ENCODE measurements around the gene SPSB3.

The SPSB3 gene

DNA sequence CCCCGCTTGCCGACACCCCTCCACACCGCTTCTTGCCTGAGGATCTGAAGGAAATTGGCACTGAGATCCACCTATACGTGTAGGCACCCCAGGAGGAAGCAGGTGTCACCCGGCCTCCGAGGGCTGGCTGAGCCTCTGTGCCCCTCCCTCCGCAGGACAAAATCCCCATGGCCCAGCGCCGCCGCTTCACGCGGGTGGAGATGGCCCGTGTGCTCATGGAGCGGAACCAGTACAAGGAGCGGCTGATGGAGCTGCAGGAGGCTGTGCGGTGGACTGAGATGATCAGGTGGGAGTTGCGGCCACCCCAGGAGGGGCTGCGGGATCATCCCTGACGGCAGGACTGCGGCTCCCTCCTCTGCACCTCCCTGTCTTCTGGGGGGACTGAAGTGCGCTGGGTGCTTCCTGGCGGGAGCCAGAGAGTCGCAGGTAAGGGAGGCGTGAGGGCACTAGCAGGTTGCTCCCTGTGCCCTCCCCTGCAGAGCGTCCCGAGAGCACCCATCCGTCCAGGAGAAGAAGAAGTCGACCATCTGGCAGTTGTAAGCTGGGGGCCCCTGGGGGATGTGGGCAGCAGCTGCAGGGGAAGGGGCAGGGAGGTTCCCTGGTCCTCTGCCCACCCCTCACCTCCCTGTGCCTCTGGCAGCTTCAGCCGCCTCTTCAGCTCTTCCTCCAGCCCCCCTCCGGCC lies 20.0 kb downstream of the SPSB3 start:
- no peak for DNase-seq

GRCh38 chr16:1761751-1762150 lies 20.6 kb downstream of the SPSB3 start:
- no peak for DNase-seq

DNA sequence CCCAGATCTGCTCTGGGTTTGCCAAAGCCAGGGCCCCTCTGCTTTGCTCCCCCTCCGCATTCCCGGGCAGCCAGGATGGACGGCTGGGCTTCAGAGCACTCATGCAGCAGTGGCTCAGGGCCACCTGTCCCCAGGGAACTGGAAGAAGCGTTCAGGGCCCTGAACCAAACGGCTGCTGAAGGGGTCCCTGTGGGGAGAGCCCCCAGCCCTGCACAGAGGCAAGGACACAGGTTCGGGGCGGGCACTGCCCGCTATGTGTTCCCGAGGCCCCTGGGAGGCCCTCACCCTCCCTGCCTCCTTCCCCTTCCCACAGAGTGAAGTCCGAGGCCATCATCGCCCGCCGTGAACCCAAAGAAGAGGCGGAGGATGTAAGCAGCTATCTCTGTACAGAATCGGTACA lies 21.5 kb downstream of the SPSB3 start:
- DNase-seq = no peak

DNA sequence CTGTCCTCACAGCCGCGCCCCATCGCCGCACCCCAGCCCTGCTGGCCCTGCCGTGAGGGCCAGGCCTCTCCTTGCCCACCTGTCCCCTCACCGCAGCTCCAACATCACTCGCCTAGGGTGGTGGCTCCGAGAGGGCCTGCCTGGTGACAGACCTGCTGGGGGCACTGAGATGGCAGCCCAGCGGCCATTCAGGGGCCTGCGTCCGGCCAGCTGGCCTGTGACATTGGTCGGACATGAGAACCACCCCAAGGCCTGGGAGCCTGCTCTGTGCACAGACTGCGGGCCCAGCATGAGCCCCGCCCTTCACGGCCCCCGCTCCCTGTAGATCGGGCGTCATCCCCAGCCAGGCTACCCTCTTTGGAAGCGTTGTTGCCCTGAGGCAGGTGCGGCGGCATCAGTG lies 22.9 kb downstream of the SPSB3 start:
- no peak for DNase-seq

DNA sequence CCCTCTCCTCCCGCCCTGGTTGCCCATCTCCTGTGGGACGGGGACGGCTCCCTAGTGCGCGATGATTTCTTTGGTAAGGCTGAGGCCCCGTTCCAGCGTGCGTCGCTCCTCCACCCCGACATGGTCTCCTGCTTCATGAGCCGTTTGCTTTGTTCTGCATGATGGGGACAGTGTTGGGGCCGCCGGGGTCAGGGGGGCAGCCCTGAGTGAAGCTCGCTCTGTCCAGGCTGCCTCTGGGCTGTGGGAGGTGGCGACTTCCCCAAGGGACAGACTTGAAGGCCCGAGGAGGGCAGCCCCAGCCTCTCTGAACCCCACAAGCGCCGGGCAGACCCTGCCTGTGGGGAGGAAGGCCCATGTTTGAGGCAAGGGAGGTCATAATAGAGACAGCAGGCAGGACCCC lies 23.4 kb downstream of the SPSB3 start:
- no peak for DNase-seq

DNA sequence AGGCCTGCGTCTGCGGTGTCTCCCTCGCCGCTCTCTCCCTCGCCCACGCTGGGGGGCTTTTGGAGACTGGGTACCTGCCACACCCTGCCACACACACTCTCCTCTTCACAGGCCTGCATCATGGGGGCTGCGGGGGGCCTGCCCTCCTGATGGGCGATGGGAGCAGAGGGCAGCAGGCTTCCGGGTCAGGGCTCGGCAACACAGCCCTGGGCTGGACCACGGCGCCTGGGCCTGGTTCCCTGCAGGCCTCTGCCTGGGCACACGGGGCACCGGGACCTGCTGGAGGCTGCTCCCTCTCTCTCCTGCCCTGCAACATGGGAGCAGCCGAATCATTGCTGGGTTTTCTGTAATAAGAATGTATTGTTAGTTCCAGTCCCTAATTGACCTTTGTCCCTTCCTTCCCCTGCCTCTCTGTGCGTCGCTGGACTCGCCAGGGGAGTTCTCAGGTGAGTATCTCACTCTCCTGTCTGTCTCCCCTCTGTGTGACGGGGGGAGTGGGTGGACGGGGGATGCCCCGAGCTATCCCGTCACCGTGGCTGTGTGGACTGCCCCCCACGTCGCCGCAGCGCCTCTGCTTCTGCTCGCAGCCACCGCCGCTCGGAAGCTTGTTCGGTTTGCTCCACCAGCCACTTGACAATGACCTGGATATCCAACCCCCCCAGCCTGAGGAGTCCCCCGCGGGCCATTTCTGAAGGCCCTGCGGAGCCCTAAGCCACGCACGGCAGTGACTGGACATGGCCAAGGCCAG lies 24.5 kb downstream of the SPSB3 start:
- DNase-seq = no peak

DNA sequence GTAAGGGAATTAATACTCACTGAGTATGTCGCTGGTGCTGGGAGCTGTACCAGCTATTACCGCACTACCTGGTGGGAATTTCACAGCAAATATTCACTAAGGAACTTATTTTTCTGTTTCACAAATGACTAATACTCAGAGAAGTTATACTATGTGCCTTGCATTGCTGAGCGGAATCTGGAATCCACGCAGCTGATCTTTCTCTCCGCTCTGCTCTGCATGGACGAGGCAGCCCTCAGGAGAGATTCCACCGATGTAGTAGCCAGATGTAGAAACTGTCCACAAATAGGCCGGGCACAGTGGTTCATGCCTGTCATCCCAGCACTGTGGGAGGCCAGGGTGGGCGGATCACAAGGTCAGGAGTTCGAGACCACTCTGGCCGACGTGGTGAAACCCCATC lies 28.2 kb downstream of the SPSB3 start:
- no peak for DNase-seq

- no peak for DNase-seq
Measured at GRCh38 chr16:1752853-1753252, 29.5 kb downstream of the SPSB3 start.

GRCh38 chr16:1751946-1752345 lies 30.4 kb downstream of the SPSB3 start:
- no peak for DNase-seq

- no peak for DNase-seq
Measured at GRCh38 chr16:1749152-1750117, 32.9 kb downstream of the SPSB3 start.

GRCh38 chr16:1747934-1748333 lies 34.4 kb downstream of the SPSB3 start:
- DNase-seq = no peak

DNA sequence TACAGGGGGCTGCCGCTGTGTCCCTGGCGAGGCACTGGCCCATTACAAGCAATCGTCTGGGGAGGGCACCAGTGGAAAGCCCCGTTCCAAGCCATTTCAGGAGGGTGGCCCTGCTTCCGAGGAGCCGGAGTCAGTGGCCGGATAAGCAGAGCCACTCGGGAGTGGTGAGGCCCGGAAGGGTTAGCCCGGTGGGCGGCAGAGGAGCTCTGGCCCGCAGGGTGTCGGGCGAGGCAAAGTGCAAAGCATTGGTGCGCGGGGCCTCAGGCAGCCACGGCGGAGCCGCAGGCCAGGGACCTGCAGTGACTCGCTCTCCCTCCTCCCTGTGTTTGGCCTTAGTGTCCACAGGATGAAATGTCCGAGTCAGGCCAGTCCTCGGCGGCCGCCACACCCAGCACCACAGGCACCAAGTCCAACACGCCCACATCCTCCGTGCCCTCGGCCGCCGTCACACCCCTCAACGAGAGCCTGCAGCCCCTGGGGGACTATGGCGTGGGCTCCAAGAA lies 35.6 kb downstream of the SPSB3 start:
- DNase-seq = no peak

GRCh38 chr16:1745900-1746692 lies 36.3 kb downstream of the SPSB3 start:
- no peak for DNase-seq

DNA sequence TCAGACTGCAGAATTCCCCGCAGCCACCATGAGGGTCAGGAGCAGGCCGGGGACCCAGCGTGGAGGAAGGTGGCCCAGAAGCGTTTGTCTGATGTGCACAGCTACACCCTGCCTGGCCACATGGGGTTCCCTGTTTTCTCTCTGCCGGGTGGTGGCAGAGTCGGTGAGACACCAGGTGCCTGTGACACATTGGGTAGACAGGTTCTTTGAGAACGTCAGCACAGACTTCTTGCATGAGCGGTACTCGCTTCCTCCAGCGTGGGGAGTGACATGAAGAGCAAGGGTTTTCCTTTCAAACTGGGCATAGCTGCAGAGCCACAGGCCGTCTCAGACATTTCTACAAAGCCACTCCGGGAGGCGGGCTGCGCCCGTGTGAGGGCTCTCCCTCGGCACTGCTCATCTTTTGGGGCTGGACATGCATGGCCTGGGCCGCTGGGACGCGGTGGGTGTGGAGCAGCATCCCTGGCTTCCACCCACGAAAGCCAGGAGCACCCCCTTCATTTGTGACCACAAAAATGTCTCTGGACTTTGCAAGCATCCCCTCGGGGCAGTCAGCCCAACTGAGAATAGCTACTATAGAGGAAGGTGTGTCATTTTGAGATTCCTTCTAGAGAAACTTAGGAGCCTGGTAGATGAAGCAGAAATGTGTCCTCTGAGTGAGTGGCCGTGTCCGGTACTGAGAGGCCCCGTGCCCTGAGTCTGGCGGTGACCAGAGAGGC lies 37.0 kb downstream of the SPSB3 start:
- no peak for DNase-seq

DNA sequence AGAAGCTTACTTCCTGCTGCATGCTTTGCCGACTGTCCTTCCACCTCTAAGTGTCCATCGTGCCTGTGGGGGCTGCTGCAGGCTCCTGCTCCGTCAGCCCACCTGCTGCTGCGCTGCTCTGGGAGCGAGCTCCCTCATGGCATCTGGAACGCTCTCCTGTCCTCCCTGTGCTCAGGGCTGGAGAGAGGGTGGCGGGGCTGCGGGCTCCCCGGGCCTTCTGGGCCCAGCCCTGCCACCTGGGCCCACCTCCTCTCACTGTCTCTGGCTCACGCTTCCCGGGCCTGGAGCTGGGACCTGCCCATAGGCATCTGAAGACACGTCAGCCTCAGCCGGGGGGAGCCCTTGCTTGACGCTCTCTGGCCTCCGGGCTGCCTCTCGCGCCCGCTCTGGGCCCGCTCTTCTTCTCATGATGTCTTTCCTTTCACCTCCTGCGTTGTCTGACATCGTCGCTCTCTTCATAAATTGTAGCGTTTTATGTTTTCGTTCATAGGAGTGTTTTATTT lies 38.0 kb downstream of the SPSB3 start:
- no peak for DNase-seq

- DNase-seq = no peak
Measured at GRCh38 chr16:1743376-1744337, 38.7 kb downstream of the SPSB3 start.

GRCh38 chr16:1741553-1742165 lies 40.7 kb downstream of the SPSB3 start:
- DNase-seq = no peak

GRCh38 chr16:1740781-1741490 lies 41.4 kb downstream of the SPSB3 start:
- DNase-seq = no peak

DNA sequence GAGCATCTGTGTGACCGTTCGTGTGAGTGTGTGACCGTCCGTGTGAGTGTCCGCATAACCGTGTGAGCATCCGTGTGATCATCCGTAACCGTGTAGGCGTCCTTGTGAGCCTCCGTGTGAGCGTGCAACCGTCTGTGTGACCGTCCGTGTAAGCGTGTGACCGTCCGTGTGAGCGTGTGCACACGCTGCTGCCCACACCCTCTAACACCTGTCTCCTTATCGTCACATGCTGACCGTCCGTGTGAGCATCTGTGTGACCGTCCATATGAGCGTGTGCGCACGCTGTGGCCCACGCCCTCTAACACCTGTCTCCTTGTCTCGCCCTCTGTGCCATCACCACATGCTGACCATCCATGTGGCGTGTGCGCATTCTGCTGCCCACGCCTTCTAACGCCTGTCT lies 42.1 kb downstream of the SPSB3 start:
- DNase-seq = no peak
